K562 (cell line): ENCODE measurements around the gene DENND1A. TPM values are rescaled to one million over a fixed set of nuclear protein-coding genes. Genes with fewer than 3 reads are reported as not detected.

Source experiments
- CCNT2 ChIP-seq: IDR thresholded peaks from 2 replicates; pipeline ENCODE4 v1.6.1; 2011; ENCODE audit warnings: borderline replicate concordance, low read depth, mild to moderate bottlenecking, moderate library complexity, mixed read lengths, low read length; ENCODE audit not compliant: insufficient read length; ENCODE audit errors: extremely low read depth
- CEBPG ChIP-seq, 3 experiments: fragments of 200-800 bp in 1 of 3; sonication (Bioruptor generic) in 1 of 3; sonication (generic) in 1 of 3; formaldehyde crosslinking in 1 of 3; IDR thresholded peaks in 2 of 3; conservative IDR thresholded peaks in 1 of 3; 2 replicates each; pipeline versions ENCODE4 v1.6.1 to v1.8.0; 2016 to 2022; ENCODE audit warnings: missing compliant biosample characterization in 2 of 3, missing genetic modification characterization in 2 of 3, mild to moderate bottlenecking in 1 of 3, missing genetic modification reagents in 1 of 3
- HOMEZ ChIP-seq: fragments of 250-450 bp; sonication (Bioruptor Pico); IDR thresholded peaks from 2 replicates; pipeline ENCODE4 v1.4.0; 2020; ENCODE audit warnings: mild to moderate bottlenecking, moderate library complexity
- KLF16 ChIP-seq: IDR thresholded peaks from 2 replicates; pipeline ENCODE4 v1.6.1; 2016; ENCODE audit warnings: antibody characterized with exemption
- NFE2 ChIP-seq: IDR thresholded peaks from 2 replicates; pipeline ENCODE4 v1.6.1; 2014; ENCODE audit warnings: antibody characterized with exemption, low read depth
- RCOR1 ChIP-seq, 2 experiments: IDR thresholded peaks; 2 replicates each; pipeline ENCODE4 v1.6.1; 2012; ENCODE audit warnings: low read depth in 2 of 2, low read length in 2 of 2, borderline replicate concordance in 1 of 2, improper control_type of control experiment in 1 of 2
- ZNF766 ChIP-seq: fragments of 200-800 bp; sonication (Bioruptor generic); conservative IDR thresholded peaks from 2 replicates; pipeline ENCODE4 v1.6.1; 2016; ENCODE audit warnings: missing genetic modification characterization, missing compliant biosample characterization
- polyA plus RNA-seq, 8 experiments: library from polyadenylated mRNA; depleted of rRNA in 4 of 8; stranded (reverse) in 5 of 8; unstranded in 3 of 8; fragments of >200 nt; fragmentation: Nextera tagmentation in 2 of 8; fragmentation: Illumina TruSeq in 1 of 8; extraction: Ambion mirVana in 2 of 8; extraction: Trizol in 1 of 8; gene quantifications; 2 replicates each; pipeline versions ENCODE4 v1.2.1 to v1.2.3, GENCODE V29; 2011 to 2014; ENCODE audit warnings: inconsistent platforms in 1 of 8, missing spikeins in 1 of 8
- total RNA-seq, 7 experiments: library from RNA; depleted of rRNA in 6 of 7; stranded (reverse); fragments of >200 nt in 6 of 7; fragmentation: Illumina TruSeq in 2 of 7; extraction: Trizol in 2 of 7; gene quantifications; 2 replicates each; pipeline versions ENCODE4 v1.2.1 to v1.2.3, GENCODE V29; 2011 to 2021; ENCODE audit warnings: low replicate concordance in 1 of 7
- TF ChIP-seq, protein P1 (sequence below): fragments of 150-350 bp; IDR thresholded peaks from 2 replicates; pipeline ENCODE4 v1.6.1; 2014; ENCODE audit warnings: low read depth, mild to moderate bottlenecking, low read length, borderline replicate concordance
- TF ChIP-seq, protein P2 (sequence below): IDR thresholded peaks from 3 replicates; pipeline ENCODE4 v1.6.1; 2011; ENCODE audit warnings: borderline replicate concordance, mild to moderate bottlenecking; ENCODE audit not compliant: insufficient read length, insufficient read depth

DENND1A gene
- total and polyA plus RNA-seq, 9 of the 15 experiments (the other 6 are each of a cell fraction or from before 2014, with no cell fraction given): 7.6 to 29.5 (median 15.7) TPM

- TF ChIP-seq, protein P1, sequence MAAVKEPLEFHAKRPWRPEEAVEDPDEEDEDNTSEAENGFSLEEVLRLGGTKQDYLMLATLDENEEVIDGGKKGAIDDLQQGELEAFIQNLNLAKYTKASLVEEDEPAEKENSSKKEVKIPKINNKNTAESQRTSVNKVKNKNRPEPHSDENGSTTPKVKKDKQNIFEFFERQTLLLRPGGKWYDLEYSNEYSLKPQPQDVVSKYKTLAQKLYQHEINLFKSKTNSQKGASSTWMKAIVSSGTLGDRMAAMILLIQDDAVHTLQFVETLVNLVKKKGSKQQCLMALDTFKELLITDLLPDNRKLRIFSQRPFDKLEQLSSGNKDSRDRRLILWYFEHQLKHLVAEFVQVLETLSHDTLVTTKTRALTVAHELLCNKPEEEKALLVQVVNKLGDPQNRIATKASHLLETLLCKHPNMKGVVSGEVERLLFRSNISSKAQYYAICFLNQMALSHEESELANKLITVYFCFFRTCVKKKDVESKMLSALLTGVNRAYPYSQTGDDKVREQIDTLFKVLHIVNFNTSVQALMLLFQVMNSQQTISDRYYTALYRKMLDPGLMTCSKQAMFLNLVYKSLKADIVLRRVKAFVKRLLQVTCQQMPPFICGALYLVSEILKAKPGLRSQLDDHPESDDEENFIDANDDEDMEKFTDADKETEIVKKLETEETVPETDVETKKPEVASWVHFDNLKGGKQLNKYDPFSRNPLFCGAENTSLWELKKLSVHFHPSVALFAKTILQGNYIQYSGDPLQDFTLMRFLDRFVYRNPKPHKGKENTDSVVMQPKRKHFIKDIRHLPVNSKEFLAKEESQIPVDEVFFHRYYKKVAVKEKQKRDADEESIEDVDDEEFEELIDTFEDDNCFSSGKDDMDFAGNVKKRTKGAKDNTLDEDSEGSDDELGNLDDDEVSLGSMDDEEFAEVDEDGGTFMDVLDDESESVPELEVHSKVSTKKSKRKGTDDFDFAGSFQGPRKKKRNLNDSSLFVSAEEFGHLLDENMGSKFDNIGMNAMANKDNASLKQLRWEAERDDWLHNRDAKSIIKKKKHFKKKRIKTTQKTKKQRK: no peak
- TF ChIP-seq, protein P2, sequence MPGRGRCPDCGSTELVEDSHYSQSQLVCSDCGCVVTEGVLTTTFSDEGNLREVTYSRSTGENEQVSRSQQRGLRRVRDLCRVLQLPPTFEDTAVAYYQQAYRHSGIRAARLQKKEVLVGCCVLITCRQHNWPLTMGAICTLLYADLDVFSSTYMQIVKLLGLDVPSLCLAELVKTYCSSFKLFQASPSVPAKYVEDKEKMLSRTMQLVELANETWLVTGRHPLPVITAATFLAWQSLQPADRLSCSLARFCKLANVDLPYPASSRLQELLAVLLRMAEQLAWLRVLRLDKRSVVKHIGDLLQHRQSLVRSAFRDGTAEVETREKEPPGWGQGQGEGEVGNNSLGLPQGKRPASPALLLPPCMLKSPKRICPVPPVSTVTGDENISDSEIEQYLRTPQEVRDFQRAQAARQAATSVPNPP: no peak
- no peak for TF ChIP-seq ZNF766 (CRISPR knock-in tag)
- no peak for TF ChIP-seq HOMEZ (CRISPR knock-in tag)
- TF ChIP-seq CCNT2: no peak
- TF ChIP-seq RCOR1 (IDR thresholded peaks at IDR 0.05; ENCODE audit: borderline replicate concordance in 1 of 2, low read depth in 2 of 2, low read length in 2 of 2): no peak
- TF ChIP-seq KLF16: no peak
- TF ChIP-seq CEBPG (CRISPR knock-in tag; IDR thresholded peaks at IDR 0.05): no peak
- no peak for TF ChIP-seq CEBPG (tag; conservative IDR thresholded peaks at IDR 0.05 in 1 of 2, IDR thresholded peaks at IDR 0.05 in 1 of 2)
- TF ChIP-seq NFE2: no peak
These were observed 387.3 kb downstream of the DENND1A start (continued) for GRCh38 chr9:123542435-123543225.
